NT2/D1 (cell line): ENCODE results near the gene HES4.
"Not testable (repeated sequence)": the region's sequence is repeated elsewhere in the genome, so short reads cannot be mapped to it uniquely, and the experiment has no call there.

Source experiments
- SUZ12 ChIP-seq: IDR thresholded peaks from 2 replicates; pipeline ENCODE4 v1.6.1; 2011; ENCODE audit not compliant: insufficient read length, insufficient read depth; ENCODE audit errors: extremely low read depth
- YY1 ChIP-seq: IDR thresholded peaks from 2 replicates; pipeline ENCODE4 v1.6.1; 2011; ENCODE audit not compliant: insufficient read length, insufficient read depth
- ZNF274 ChIP-seq: IDR thresholded peaks from 2 replicates; pipeline ENCODE4 v1.6.1; 2011; ENCODE audit warnings: mild to moderate bottlenecking, low read depth, low read length

GRCh38 chr1:1030867-1031658, 31.2 kb upstream of the HES4 start:
- TF ChIP-seq ZNF274, YY1, SUZ12: not testable (repeated sequence)
